ENCODE measurements around the gene CBX7.

DNA sequence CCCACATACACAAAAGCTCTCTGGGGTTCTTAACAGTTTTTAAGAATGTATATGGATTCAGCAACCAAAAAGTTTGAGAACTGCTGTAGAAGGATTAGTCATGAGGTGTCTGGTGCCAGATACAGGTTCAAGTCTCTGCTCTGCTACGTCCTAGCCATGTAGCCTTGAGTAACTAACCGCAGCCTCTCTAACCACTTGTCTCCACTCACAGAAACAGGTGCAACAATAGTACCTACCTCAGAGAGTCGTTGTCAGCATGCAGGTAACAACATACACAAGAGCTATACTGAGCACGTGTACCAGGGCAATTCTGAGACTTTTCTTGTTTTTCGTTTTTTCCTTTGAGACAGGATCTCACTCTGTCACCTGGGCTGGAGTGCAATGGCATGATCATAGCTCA lies 26.9 kb downstream of the CBX7 start:
- TF ChIP-seq, protein P1, sequence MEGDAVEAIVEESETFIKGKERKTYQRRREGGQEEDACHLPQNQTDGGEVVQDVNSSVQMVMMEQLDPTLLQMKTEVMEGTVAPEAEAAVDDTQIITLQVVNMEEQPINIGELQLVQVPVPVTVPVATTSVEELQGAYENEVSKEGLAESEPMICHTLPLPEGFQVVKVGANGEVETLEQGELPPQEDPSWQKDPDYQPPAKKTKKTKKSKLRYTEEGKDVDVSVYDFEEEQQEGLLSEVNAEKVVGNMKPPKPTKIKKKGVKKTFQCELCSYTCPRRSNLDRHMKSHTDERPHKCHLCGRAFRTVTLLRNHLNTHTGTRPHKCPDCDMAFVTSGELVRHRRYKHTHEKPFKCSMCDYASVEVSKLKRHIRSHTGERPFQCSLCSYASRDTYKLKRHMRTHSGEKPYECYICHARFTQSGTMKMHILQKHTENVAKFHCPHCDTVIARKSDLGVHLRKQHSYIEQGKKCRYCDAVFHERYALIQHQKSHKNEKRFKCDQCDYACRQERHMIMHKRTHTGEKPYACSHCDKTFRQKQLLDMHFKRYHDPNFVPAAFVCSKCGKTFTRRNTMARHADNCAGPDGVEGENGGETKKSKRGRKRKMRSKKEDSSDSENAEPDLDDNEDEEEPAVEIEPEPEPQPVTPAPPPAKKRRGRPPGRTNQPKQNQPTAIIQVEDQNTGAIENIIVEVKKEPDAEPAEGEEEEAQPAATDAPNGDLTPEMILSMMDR (conservative IDR thresholded peaks at IDR 0.05 in 1 of 2, IDR thresholded peaks at IDR 0.05 in 1 of 2; ENCODE audit: low read depth in 1 of 2, low read length in 2 of 2): no peak
- TF ChIP-seq EZH2 (IDR thresholded peaks at IDR 0.05; ENCODE audit: low read length, missing control alignments): no peak
